HEK293 (cell line): Measurements from ENCODE around the gene PPP2R5E.

Experiments
- CTCF ChIA-PET: fragments of 350-600 bp; formaldehyde crosslinking; extraction: SDS; loops from one replicate; lab custom pipeline; 2021; ENCODE audit warnings: antibody characterized with exemption; lab: Yijun Ruan, JAX
- POLR2A ChIA-PET: fragments of 300-600 bp; formaldehyde crosslinking; extraction: SDS; loops from one replicate; lab custom pipeline; 2020; ENCODE audit warnings: antibody characterized with exemption, inconsistent platforms; lab: Yijun Ruan, JAX
- H3K27ac ChIP-seq: fragments of 200-500 bp; sonication (Bioruptor generic); 2 replicates; pipeline ENCODE4 v1.5.1; 2014; ENCODE audit warnings: low read depth, low read length, control low read depth, inconsistent platforms; ENCODE audit errors: extremely low read depth
- H3K36me3 ChIP-seq, 2 experiments: fragments of 200-500 bp in 1 of 2; sonication (Bioruptor generic) in 1 of 2; 1 replicate in 1 of 2; 2 replicates in 1 of 2; pipeline ENCODE4 v1.5.1; 2014 to 2017; ENCODE audit warnings: inconsistent platforms in 2 of 2, low read length in 2 of 2; ENCODE audit not compliant: control insufficient read depth in 2 of 2, insufficient read depth in 1 of 2
- H3K4me1 ChIP-seq: fragments of 200-500 bp; sonication (Bioruptor generic); 2 replicates; pipeline ENCODE4 v1.5.1; 2014; ENCODE audit warnings: mild to moderate bottlenecking, low read length, inconsistent platforms; ENCODE audit not compliant: control insufficient read depth, insufficient read depth
- H3K4me3 ChIP-seq: 2 replicates; pipeline ENCODE4 v1.5.1; 2011; ENCODE audit warnings: low read depth, mild to moderate bottlenecking, control low read depth, low read length, moderate library complexity
- H3K9me3 ChIP-seq: fragments of 200-500 bp; sonication (Bioruptor generic); 2 replicates; pipeline ENCODE4 v1.5.1; 2014; ENCODE audit warnings: low read depth, low read length, inconsistent platforms; ENCODE audit not compliant: control insufficient read depth, insufficient read depth
- GLI4 ChIP-seq: fragments of 450-650 bp; formaldehyde crosslinking; IDR thresholded peaks from 2 replicates; pipeline ENCODE4 v1.5.1; 2016; ENCODE audit warnings: missing biosample characterization, missing genetic modification characterization
- INSM2 ChIP-seq: fragments of 450-650 bp; formaldehyde crosslinking; IDR thresholded peaks from 2 replicates; pipeline ENCODE4 v1.5.1; 2016; ENCODE audit warnings: missing biosample characterization, missing genetic modification characterization
- OSR2 ChIP-seq: fragments of 450-650 bp; formaldehyde crosslinking; IDR thresholded peaks from 2 replicates; pipeline ENCODE4 v1.5.1; 2016; ENCODE audit warnings: missing biosample characterization, missing genetic modification characterization
- PRDM1 ChIP-seq: fragments of 450-650 bp; formaldehyde crosslinking; IDR thresholded peaks from 2 replicates; pipeline ENCODE4; 2016; ENCODE audit warnings: missing biosample characterization, missing genetic modification characterization
- REST ChIP-seq: fragments of 450-650 bp; formaldehyde crosslinking; IDR thresholded peaks from 2 replicates; pipeline ENCODE4 v1.5.1; 2016; ENCODE audit warnings: missing biosample characterization, missing genetic modification characterization
- SP3 ChIP-seq: fragments of 450-650 bp; formaldehyde crosslinking; IDR thresholded peaks from 2 replicates; pipeline ENCODE4 v1.5.1; 2016; ENCODE audit warnings: missing biosample characterization, missing genetic modification characterization
- ZBTB11 ChIP-seq: fragments of 450-650 bp; formaldehyde crosslinking; conservative IDR thresholded peaks from 2 replicates; pipeline ENCODE4 v1.5.1; 2016; ENCODE audit warnings: low read depth, missing biosample characterization, missing genetic modification characterization
- ZBTB26 ChIP-seq: fragments of 450-650 bp; formaldehyde crosslinking; optimal IDR thresholded peaks from 2 replicates; pipeline ENCODE3; 2016; ENCODE audit warnings: missing biosample characterization, mild to moderate bottlenecking, missing genetic modification characterization
- ZEB2 ChIP-seq: fragments of 450-650 bp; formaldehyde crosslinking; IDR thresholded peaks from 2 replicates; pipeline ENCODE4 v1.5.1; 2016; ENCODE audit warnings: missing biosample characterization, missing genetic modification characterization
- ZNF157 ChIP-seq: fragments of 450-650 bp; formaldehyde crosslinking; IDR thresholded peaks from 2 replicates; pipeline ENCODE4 v1.5.1; 2016; ENCODE audit warnings: missing biosample characterization, missing genetic modification characterization
- ZNF169 ChIP-seq: fragments of 450-650 bp; formaldehyde crosslinking; IDR thresholded peaks from 2 replicates; pipeline ENCODE4 v1.5.1; 2016; ENCODE audit warnings: missing biosample characterization, missing genetic modification characterization
- ZNF26 ChIP-seq: fragments of 450-650 bp; formaldehyde crosslinking; IDR thresholded peaks from 2 replicates; pipeline ENCODE4 v1.5.1; 2016; ENCODE audit warnings: missing biosample characterization, missing genetic modification characterization
- ZNF280D ChIP-seq: fragments of 450-650 bp; formaldehyde crosslinking; IDR thresholded peaks from 2 replicates; pipeline ENCODE4 v1.5.1; 2016; ENCODE audit warnings: missing biosample characterization, missing genetic modification characterization
- ZNF350 ChIP-seq: fragments of 450-650 bp; formaldehyde crosslinking; IDR thresholded peaks from 2 replicates; pipeline ENCODE4 v1.5.0; 2017; ENCODE audit warnings: missing biosample characterization, mild to moderate bottlenecking, missing genetic modification characterization
- ZNF433 ChIP-seq: fragments of 450-650 bp; formaldehyde crosslinking; IDR thresholded peaks from 2 replicates; pipeline ENCODE4 v1.5.1; 2016; ENCODE audit warnings: missing biosample characterization, missing genetic modification characterization, low read depth
- ZNF548 ChIP-seq: fragments of 450-650 bp; formaldehyde crosslinking; IDR thresholded peaks from 2 replicates; pipeline ENCODE4 v1.5.1; 2016; ENCODE audit warnings: missing biosample characterization, missing genetic modification characterization
- ZNF549 ChIP-seq: fragments of 450-650 bp; IDR thresholded peaks from 2 replicates; pipeline ENCODE4 v1.5.1; 2018; ENCODE audit warnings: missing biosample characterization, missing genetic modification characterization, mild to moderate bottlenecking, inconsistent platforms, moderate library complexity
- ZNF555 ChIP-seq: fragments of 450-650 bp; formaldehyde crosslinking; conservative IDR thresholded peaks from 2 replicates; pipeline ENCODE4 v1.5.1; 2017; ENCODE audit warnings: missing biosample characterization, mild to moderate bottlenecking, missing genetic modification characterization, inconsistent platforms
- ZXDB ChIP-seq: fragments of 450-650 bp; formaldehyde crosslinking; IDR thresholded peaks from 2 replicates; pipeline ENCODE4 v1.5.1; 2016; ENCODE audit warnings: missing biosample characterization, missing genetic modification characterization

The PPP2R5E gene

GRCh38 chr14:63421226-63421625 is 122.0 kb downstream of the PPP2R5E start:
- POLR2A ChIA-PET, result no interaction called here
- no peak overlapping the region for H3K4me3 ChIP-seq
- TF ChIP-seq ZNF26 (tag by site-specific recombination), result no peak
- TF ChIP-seq ZEB2 (tag by site-specific recombination), result no peak
- TF ChIP-seq GLI4 (tag by site-specific recombination), result no peak
- TF ChIP-seq ZNF548 (tag by site-specific recombination), result no peak
- no peak for TF ChIP-seq ZBTB11 (tag by site-specific recombination)
- TF ChIP-seq ZNF169, result no peak
- TF ChIP-seq REST (tag by site-specific recombination), result no peak
- no peak for TF ChIP-seq PRDM1 (tag by site-specific recombination)
- TF ChIP-seq ZBTB26, result no peak
- no peak for TF ChIP-seq ZNF555 (tag by site-specific recombination)
- no peak for TF ChIP-seq ZNF157 (tag by site-specific recombination)
- no peak for TF ChIP-seq ZNF433 (tag by site-specific recombination)
- no peak for TF ChIP-seq ZXDB (tag by site-specific recombination)
- no peak for TF ChIP-seq SP3 (tag by site-specific recombination)
- H3K9me3 ChIP-seq, result no peaks in the 10 kb centered on the region
- CTCF ChIA-PET, result interaction anchor here (0.6 kb wide), 1 partner anchor 26 kb away, joined by 4 read pairs; no protein-coding TSS in a partner anchor
- H3K36me3 ChIP-seq, result peaks cover 0 to 26% of the 10 kb centered on the region in 2 experiments; a peak in 1 of 3 replicates
- H3K4me1 ChIP-seq, result no peaks in the 10 kb centered on the region
- no peak overlapping the region for H3K27ac ChIP-seq

GRCh38 chr14:63418020-63418419 is 125.2 kb downstream of the PPP2R5E start:
- CTCF ChIA-PET, result no interaction called here
- TF ChIP-seq ZEB2 (tag by site-specific recombination), result no peak
- TF ChIP-seq ZNF280D, result no peak
- no peak for TF ChIP-seq INSM2
- no peak for TF ChIP-seq ZNF350 (tag by site-specific recombination)
- no peak for TF ChIP-seq ZNF549
- no peak for TF ChIP-seq ZNF26 (tag by site-specific recombination)
- no peak for TF ChIP-seq OSR2

More at GRCh38 chr14:63418020-63418419, 125.2 kb downstream of the PPP2R5E start:
- POLR2A ChIA-PET, result no interaction called here
- no peaks in the 10 kb centered on the region for H3K4me1 ChIP-seq
- H3K36me3 ChIP-seq, result peaks cover 0 to 38% of the 10 kb centered on the region in 2 experiments; a peak in 1 of 3 replicates
- H3K9me3 ChIP-seq, result no peaks in the 10 kb centered on the region
- H3K4me3 ChIP-seq, result no peak overlapping the region
- no peak overlapping the region for H3K27ac ChIP-seq
